Left lung (tissue), 10 donors: ENCODE results near the gene TOMM70. TPM values are rescaled to one million over a fixed set of nuclear protein-coding genes. Genes with fewer than 3 reads are reported as not detected.

Experiments
- ATAC-seq: fragments of 200-7000 bp; cut with Tn5 transposase; one replicate; pipeline ENCODE4 v1.9.1; 2020; ENCODE audit warnings: moderate library complexity
- DNase-seq, 4 donors: peaks; one replicate each; pipeline ENCODE4 v3.0.0-alpha.2; 2013 to 2020
- H3K27ac ChIP-seq, 2 donors: fragments of 200-600 bp; sonication (generic) in 1 of 2; one replicate each; pipeline versions ENCODE4 v1.5.0 to v1.8.0; 2020 to 2021
- H3K27me3 ChIP-seq, 2 donors: fragments of 200-600 bp; sonication (generic) in 1 of 2; one replicate each; pipeline versions ENCODE4 v1.5.0 to v1.8.0; 2020 to 2021
- H3K36me3 ChIP-seq, 2 donors: fragments of 200-600 bp; sonication (generic) in 1 of 2; one replicate each; pipeline versions ENCODE4 v1.5.0 to v1.8.0; 2020 to 2021
- H3K4me1 ChIP-seq, 2 donors: fragments of 200-600 bp; one replicate each; pipeline ENCODE4 v1.8.0; 2021
- H3K4me3 ChIP-seq, 2 donors: fragments of 200-600 bp; sonication (generic) in 1 of 2; one replicate each; pipeline versions ENCODE4 v1.5.0 to v1.8.0; 2020 to 2021; ENCODE audit warnings: mild to moderate bottlenecking in 1 of 2
- H3K9me3 ChIP-seq, 2 donors: fragments of 200-600 bp; sonication (generic) in 1 of 2; one replicate each; pipeline versions ENCODE4 v1.5.0 to v1.8.0; 2020 to 2021
- intact Hi-C, 2 donors: fragments of 100-400 bp; cut with DNase I; formaldehyde crosslinking; loops; one replicate each; pipeline versions ENCODE4 v1.11.2 to v1.14.2; 2022
- polyA plus RNA-seq, 6 donors: library from polyadenylated mRNA; unstranded; fragments of 120-200 nt; gene quantifications; one replicate each; pipeline ENCODE4 v1.2.1, GENCODE V29; 2013; ENCODE audit not compliant: insufficient read length in 6 of 6
- total RNA-seq, 2 donors: library from RNA; stranded (reverse); fragmentation: NEBNext Ultra II Directional; extraction: Animal tissue kit (Norgen Biotek cat#: 25700); gene quantifications; one replicate each; pipeline ENCODE4 v1.2.1, GENCODE V29; 2021
- TF ChIP-seq, protein P1 (sequence below), 2 donors: fragments of 200-600 bp; sonication (generic) in 1 of 2; IDR thresholded peaks; one replicate each; pipeline versions ENCODE4 v1.5.0 to v1.8.0; 2021; ENCODE audit warnings: antibody characterized with exemption in 2 of 2
- donor health status: DM: no; HTN: yes; CAD: no.
- donor health status: DM: no; HTN: no; CAD: no.

Gene TOMM70
- total and polyA plus RNA-seq, 8 donors = 28.0 to 65.2 (median 59.4) TPM

DNA sequence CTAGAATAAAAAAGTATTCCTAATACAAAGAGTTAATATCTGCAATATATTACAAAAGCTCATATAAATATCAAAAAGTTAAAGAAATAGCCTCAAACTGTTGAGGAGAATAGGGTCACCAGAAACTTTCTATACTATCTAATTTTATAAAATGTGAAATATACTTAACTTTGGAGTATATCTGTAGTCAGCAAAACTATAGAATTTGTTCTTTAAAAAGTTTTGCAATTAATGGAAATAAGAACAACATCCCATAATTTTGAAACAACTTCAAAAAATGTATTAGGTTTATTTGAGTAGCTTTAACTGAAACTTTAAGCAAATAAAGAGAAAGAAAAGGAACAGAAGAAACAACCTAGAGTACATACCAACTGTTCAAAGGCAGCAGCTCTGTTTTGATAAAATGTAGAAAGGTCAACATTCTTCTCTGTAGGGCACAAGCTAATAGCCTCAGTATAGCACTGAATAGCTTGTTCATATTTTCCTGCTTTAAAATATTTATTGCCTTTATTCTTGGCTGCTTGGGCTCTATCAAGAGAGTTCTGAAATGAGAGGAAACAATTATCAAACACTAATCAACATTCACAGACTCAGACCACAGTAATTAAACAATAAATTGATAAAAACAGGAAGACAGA, 14.3 kb downstream of the TOMM70 start:
- Histone ChIP-seq H3K4me3 (no peak overlapping the region), H3K27ac (no peak overlapping the region), H3K4me1 (peaks cover 0 to 5% of the 10 kb centered on the region in 2 donors), H3K9me3 (peaks cover 0 to 16% of the 10 kb centered on the region in 2 donors), H3K27me3 (no peaks in the 10 kb centered on the region), H3K36me3 (peaks cover 0 to 59% of the 10 kb centered on the region in 2 donors)
- TF ChIP-seq, protein P1, sequence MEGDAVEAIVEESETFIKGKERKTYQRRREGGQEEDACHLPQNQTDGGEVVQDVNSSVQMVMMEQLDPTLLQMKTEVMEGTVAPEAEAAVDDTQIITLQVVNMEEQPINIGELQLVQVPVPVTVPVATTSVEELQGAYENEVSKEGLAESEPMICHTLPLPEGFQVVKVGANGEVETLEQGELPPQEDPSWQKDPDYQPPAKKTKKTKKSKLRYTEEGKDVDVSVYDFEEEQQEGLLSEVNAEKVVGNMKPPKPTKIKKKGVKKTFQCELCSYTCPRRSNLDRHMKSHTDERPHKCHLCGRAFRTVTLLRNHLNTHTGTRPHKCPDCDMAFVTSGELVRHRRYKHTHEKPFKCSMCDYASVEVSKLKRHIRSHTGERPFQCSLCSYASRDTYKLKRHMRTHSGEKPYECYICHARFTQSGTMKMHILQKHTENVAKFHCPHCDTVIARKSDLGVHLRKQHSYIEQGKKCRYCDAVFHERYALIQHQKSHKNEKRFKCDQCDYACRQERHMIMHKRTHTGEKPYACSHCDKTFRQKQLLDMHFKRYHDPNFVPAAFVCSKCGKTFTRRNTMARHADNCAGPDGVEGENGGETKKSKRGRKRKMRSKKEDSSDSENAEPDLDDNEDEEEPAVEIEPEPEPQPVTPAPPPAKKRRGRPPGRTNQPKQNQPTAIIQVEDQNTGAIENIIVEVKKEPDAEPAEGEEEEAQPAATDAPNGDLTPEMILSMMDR (IDR thresholded peaks at IDR 0.05) = no peak
- peak; percentile 85 for ATAC-seq
- intact Hi-C loops = no loop called here
- DNase-seq = no peak

DNA sequence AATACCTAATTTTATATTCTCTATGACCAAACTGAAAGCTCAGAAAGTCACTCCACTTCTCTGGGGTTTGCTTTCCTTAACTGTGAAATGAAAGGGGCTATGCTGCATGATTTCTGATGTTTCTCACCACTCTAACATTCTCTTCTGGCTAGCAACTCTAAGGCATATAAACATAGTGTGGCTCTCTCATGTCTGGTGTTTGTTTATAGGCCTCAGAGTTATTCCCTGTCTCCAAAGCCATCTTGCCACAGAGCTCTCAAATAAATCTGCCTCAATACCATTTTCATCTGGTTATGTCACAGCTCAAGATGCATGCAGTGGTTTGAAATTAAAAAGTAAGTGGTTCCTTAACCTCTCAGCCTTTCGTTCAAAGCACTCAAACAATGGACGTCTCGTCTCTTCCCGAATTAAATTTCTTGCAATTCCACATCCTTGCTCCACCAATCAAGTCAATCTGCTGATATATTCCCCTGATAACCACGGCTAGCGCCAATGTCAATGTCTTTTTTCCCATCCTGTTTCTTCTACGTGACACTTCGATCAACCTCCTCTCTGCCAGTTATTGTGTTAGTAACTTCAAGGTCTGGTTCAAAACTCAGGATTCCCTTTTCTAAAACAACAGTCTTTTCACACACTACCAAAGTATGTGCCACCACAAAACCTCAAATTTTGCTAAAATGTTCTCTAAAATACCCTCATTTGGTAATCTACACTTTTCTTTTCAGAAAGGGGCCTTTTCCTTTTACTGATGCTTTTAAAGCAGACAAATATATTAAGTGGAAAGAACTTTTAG, 16.0 kb downstream of the TOMM70 start:
- Histone ChIP-seq H3K27me3 (no peaks in the 10 kb centered on the region), H3K27ac (no peak overlapping the region), H3K4me3 (no peak overlapping the region), H3K4me1 (peaks cover 0 to 5% of the 10 kb centered on the region in 2 donors), H3K9me3 (peaks cover 0 to 14% of the 10 kb centered on the region in 2 donors), H3K36me3 (peaks cover 0 to 71% of the 10 kb centered on the region in 2 donors)
- ATAC-seq = no peak
- intact Hi-C loops = no loop called here
- TF ChIP-seq, protein P1 (IDR thresholded peaks at IDR 0.05) = no peak
- DNase-seq = no peak

DNA sequence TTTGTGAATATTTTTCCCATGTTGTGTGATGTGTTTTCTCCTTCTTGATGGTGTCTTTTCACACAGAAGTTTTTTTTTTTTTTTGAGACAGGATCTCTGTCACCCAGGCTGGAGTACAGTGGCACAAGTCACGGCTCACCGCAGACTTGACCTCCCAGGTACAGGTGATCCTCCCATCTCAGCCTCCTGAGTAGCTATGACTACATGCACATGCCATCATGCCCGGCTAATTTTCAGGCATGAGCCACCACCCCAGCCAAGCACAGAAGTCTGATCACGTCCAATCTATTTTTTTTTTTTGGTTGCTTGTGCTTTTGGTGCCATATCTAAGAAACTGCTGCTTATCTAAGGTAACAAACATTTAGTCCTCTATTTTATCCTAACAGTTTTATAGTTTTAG, 24.6 kb downstream of the TOMM70 start:
- Histone ChIP-seq H3K4me3 (no peak overlapping the region), H3K27me3 (no peaks in the 10 kb centered on the region), H3K36me3 (peaks cover 0 to 96% of the 10 kb centered on the region in 2 donors), H3K9me3 (no peaks in the 10 kb centered on the region), H3K27ac (no peak overlapping the region), H3K4me1 (no peaks in the 10 kb centered on the region)
- no peak for ATAC-seq
- intact Hi-C loops = no loop called here
- TF ChIP-seq, protein P1 (IDR thresholded peaks at IDR 0.05) = no peak
- no peak for DNase-seq

DNA sequence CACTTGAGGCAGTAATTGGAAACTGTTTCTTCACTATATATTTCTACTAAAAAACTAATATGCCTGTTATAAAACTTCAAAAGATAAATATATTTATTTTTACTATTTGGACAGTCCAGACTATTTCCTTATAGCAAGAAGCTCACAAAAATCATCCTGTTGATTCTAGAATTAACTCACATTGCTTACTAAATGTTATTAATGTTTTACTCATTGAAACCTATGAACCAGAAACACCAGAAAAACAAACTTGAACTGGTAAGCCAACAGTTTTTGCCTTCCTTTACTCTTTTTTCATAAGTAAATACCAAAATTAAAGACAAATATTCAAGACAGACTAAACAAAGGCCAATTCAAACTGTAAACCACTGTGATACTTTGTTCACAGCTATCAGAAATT, 26.4 kb downstream of the TOMM70 start:
- no peaks in the 10 kb centered on the region for H3K27me3 ChIP-seq
- no peak for ATAC-seq
- H3K36me3 ChIP-seq = peaks cover 0 to 95% of the 10 kb centered on the region in 2 donors

DNA sequence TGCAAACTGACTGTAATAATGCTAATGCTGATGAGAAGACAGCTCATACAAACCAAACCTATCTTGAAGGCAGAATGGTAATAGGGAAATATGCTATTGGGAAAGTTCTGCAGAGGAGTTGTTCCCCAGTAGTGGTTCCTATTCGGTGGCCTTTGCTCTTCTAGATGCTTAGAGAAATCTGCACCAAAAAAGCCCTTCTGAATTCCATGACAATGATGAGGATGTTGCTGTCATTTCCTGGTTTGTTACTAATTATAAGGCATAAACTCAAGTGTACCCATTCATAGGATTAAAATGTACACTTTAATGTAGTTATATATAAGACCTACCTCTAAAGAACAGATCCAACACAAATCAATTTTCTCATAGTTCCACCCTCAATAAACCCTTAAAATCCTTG, 30.1 kb downstream of the TOMM70 start:
- H3K4me3 ChIP-seq = no peak overlapping the region
- H3K4me1 ChIP-seq = no peaks in the 10 kb centered on the region
- no peaks in the 10 kb centered on the region for H3K27me3 ChIP-seq
- no peak overlapping the region for H3K27ac ChIP-seq
- DNase-seq = no peak
- ATAC-seq = no peak
- peaks cover 0 to 96% of the 10 kb centered on the region in 2 donors for H3K36me3 ChIP-seq
- intact Hi-C loops = no loop called here
- TF ChIP-seq, protein P1 (IDR thresholded peaks at IDR 0.05) = no peak
- no peaks in the 10 kb centered on the region for H3K9me3 ChIP-seq

More for the DNA sequence above, 26.4 kb downstream of the TOMM70 start:
- intact Hi-C loops = no loop called here
- no peaks in the 10 kb centered on the region for H3K4me1 ChIP-seq
- TF ChIP-seq, protein P1 (IDR thresholded peaks at IDR 0.05) = no peak
- no peak overlapping the region for H3K4me3 ChIP-seq
- H3K27ac ChIP-seq = no peak overlapping the region
- no peak for DNase-seq
- H3K9me3 ChIP-seq = no peaks in the 10 kb centered on the region
